GM18861 (cell line): ENCODE data around the gene PRPF6.
A peak's percentile ranks its signal among the peaks of the same experiment; 100 is the strongest.

Source experiments
- ATAC-seq: cut with Tn5 transposase; IDR thresholded peaks from one replicate; pipeline ENCODE4 v1.9.1; 2021; ENCODE audit not compliant: unreplicated experiment

The PRPF6 gene, protein sequence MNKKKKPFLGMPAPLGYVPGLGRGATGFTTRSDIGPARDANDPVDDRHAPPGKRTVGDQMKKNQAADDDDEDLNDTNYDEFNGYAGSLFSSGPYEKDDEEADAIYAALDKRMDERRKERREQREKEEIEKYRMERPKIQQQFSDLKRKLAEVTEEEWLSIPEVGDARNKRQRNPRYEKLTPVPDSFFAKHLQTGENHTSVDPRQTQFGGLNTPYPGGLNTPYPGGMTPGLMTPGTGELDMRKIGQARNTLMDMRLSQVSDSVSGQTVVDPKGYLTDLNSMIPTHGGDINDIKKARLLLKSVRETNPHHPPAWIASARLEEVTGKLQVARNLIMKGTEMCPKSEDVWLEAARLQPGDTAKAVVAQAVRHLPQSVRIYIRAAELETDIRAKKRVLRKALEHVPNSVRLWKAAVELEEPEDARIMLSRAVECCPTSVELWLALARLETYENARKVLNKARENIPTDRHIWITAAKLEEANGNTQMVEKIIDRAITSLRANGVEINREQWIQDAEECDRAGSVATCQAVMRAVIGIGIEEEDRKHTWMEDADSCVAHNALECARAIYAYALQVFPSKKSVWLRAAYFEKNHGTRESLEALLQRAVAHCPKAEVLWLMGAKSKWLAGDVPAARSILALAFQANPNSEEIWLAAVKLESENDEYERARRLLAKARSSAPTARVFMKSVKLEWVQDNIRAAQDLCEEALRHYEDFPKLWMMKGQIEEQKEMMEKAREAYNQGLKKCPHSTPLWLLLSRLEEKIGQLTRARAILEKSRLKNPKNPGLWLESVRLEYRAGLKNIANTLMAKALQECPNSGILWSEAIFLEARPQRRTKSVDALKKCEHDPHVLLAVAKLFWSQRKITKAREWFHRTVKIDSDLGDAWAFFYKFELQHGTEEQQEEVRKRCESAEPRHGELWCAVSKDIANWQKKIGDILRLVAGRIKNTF

DNA sequence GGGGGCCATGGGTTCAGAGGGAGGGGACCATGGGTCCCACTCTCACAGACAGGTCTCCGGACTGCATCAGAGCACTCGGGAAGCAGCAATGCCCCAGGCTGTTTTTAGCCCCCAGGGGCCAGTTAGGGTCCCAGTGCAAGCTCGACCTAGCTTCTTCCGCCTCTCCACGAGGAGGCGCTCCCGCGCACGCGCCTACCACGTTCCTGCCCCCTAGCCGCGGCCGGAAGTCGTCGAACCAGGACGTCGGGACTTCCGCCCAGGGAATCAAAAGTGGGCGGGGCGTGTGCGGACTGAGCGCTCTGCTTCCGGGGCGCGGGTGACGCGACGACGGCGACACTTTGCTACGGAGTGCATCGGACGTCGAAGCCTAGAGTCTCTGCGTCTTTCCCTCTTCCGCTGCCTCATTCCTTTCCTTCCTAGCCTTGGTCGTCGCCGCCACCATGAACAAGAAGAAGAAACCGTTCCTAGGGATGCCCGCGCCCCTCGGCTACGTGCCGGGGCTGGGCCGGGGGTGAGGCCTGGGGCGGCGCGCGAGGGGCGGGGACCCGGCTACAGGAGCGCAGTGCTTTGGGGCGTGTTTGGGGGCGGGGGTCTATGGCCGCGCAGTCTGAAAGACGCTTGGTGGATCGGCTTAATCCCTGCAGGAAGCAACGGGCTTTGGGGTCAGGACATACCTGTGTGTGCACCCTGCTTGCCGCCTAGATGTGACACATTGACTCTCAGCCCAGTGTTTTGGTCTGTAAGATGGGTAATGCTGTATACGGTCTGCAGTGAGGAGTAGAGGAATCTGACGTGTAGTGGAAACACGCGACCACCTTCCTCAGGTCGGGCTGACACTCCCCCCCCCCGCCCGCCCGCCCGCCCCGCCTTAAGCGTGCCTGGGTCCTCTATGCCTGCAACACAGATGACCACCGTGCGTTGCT lies at the start of gene PRPF6:
TSS of gene PRPF6 (plus strand) at position 327 of the 923 bp plus-strand sequence. CDS start at position 441, 114 bp downstream.
- ATAC-seq, result peak; percentile 49

DNA sequence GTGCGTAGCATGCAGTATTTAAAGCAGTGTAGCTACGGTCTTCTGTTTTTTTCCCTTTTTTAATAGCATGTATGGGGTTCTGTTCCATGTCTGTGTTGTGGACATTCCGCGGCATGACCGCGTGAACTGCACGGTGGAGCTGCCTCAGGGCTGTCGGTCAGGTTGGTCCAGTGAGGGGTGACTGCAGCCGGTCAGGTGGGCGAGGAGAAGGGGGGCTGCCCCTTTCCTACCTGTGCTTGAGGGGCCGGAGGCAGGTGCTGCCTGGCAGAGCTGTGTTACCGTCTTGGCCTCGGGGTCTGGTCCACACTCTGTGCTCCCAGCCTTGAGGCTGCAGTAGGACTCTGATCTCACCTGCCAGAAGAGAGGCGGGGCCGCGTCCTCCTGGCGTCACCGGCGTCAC lies 49.2 kb upstream of the PRPF6 start:
- ATAC-seq, result no peak

DNA sequence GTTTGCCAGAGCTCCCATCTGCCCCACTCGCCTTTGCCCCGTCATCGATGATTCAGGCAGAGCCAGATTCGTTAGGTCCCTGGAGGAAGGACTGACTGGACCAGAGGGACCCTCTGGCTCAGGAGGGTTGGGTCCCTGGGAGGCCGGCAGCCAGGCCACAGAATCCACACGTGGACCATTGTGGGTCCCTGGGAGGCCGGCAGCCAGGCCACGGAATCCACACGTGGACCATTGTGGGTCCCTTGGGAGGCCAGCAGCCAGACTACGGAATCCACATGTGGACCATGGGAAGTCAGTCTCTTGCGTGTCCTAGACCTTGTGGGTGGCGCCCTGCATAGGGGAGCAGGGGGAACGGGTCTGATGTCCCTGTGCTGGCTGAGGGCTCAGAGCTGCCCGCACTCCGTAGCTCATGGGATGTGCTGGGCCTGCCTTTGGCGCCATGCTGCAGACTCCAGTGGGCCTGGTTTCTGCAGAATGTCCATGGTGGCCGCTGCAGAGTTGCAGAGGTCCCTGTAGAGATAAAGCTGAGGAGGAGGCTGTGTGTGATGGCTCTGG lies 48.2 kb upstream of the PRPF6 start:
- ATAC-seq, result no peak

DNA sequence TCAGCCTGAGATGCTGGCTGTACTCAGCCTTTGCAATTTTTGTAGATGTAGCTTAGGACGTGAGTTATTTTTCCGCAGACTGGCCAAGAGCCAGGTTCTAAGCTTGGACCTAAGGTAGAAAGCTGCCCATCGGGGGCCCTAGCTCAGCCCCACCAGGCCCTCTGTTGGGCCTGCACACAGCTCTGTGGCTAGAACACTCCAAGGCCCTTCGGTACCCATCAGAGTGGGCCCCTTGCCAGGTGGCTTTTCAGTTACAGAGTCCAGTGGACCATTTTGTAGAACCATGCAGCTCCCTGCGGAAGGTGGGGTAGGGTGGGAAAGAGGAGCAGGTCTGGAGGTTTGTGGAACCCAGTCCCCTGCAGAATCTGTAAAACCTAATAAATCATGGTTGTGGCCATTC lies 47.3 kb upstream of the PRPF6 start:
- ATAC-seq, result no peak

DNA sequence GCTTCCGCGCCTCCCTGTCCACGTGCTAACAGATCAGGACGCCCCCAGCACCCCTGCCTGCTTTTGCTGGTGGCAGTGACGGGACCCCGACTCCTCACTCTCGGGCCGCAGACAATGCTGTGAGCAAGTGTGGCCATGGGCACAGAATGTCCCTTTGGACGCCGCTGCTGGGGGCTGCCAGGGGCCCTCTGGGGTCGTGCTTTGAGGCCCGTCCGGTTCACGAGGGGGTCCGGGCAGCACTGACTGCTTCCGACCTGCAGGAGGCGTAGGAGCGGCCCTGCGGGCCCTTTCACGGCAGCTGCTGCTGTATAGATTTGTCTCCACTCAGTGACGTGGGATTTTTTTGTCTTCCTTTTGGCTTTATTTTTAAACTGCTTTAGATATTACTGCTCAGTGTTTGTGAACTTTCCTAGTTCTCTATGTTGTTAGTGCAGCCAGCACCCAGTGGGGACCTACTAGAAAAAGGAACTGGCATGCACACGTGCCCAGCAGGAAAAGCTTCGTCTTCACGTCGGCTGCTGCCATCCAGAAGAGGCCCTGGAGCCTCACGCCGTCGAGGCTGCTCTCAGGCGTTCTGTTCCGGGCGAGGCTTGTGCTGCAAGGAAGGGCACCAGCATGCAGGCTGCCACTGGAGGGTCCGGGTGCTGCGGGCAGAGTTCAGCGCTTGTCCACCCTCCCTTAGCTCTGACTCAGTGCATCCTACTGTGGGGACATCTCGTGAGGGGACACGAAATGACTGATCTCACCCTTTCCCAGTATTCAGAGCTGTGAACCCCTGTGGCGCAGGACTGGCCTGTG lies 46.5 kb upstream of the PRPF6 start:
- no peak for ATAC-seq

DNA sequence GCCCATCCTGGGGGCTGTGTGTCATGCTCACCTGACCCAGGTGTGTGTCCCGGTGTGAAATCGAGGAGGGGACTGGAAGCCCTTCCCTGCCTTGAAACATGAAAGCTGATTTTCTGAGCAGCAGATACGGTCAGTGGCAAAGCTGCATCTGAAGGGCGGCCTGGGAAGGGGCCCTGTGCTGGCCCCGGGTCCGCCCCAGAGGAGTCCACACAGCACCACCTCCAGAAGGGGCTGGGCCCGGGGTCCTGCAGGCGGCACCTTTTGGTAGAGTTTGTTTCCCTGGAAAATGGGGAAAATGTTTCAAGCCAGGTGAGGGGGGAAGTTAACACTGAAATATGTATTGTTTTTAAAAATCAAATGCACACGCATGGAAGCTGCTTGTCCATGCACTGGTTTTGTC lies 45.5 kb upstream of the PRPF6 start:
- ATAC-seq, result no peak

DNA sequence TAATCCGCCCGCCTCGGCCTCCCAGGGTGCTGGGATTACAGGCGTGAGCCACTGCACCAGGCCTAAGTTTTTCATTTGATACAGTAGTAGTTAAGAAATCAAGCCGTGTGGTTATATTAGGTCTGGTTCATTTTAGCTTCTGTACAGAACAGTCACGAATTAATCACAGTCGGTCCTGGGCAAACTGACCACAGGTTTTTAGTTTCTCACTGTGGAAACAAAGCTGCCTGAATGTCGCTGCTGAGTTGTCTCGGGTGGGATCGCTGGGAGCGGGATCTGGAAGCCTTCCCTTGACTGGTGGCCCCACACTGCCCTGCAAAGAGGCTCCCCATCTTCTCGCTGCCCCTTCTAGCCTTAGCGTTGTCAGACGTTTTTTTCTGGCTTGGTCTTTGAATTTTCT lies 43.3 kb upstream of the PRPF6 start:
- ATAC-seq, result no peak

DNA sequence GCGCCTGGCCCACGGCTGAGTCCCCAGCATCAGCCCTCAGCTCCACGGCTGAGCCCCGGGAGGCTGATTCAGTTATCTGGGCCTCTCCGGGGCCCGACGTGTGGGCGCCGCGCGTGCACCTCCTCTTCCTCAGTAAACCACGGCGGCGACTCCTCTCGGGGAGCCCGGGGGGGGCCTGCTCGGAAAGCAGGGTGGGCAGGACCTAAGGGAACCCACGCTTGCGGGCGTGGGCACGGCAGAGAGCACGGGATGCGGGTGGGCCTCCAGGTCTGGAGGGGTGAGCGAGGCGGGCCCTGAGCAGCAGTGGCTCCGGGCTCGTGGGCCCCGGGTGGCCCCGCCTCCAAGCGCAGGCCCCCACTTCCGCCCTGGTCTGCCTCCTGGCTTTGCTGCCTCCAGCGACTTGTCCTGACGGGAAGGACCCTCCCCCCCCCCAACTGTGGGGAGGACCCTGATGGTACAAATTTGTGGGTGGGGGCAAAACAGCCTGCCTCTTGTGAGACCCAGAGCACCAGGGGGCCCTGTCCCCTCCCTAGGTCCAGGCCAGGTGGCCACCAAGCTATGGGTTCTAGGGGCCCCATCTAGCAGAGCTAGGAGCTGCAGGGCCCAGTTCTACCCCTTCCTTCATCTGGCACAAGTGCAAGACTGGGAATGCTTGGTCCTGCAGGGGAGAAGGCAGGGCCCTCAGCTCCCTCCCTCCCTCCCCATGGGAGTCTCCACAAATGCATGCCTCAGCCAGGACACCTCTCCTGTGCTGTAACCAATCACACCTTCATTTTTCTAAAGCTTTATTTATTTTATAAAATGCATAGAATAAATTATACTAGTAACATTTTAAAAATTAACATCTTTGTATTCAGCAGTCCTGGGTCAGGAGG lies 41.6 kb upstream of the PRPF6 start:
- ATAC-seq, result no peak

DNA sequence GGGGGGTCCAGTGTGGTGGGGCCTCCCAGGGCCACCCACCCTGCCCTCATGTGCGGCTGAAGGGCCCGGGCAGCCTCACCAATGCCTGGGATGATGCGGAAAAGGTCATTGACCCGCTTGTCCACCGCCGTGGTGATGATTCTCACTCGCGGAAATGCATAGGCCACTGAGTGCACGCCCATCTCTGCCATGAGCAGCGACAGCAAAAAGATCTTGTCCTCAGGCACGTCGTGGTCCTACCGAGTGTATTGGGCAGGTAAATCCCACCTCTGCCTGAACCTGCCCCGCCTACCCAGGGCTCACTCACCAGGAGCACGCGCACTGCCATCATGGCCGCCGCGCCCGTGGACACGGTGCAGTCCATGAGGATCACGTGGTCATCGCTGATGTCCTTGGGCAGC lies 40.9 kb upstream of the PRPF6 start:
- ATAC-seq, result no peak

DNA sequence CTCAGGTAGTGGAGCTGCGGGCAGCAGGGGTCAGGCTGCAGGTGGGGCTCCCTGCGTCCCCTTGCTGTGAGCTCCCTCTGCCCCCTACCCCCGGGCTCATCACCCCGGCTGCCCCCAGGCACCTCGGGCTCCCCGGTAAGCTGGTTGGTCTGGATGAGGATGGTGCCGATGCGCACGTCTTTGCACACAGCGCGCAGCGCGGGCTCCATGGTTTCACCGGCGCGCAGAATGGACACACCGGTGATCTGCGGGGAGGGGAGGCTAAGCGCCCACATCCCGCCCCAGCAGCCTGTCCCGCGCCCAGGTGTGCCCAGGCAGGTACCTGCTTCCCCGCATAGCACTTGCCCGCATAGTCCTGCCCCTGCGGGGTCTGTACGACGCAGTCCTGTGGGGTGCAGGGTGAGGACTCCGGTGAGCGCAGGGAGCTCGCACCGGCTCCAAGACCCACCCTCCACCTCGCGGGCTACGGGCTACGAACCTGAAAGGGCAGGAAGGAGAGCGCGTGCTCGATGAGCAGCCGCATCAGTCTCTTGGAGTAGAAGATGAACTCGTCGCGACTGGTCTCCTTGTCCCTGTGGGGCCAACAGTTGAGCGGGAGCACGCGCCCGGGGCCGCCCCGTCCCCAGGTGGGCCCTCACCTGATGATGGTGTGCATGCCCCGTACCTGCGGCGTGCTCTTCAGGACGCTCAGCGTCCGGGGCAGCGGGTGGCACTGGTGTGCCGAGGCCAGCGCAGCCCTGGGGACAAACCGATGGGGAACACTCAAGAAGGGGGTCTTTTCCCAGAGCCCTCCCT lies 40.3 kb upstream of the PRPF6 start:
- ATAC-seq, result no peak

DNA sequence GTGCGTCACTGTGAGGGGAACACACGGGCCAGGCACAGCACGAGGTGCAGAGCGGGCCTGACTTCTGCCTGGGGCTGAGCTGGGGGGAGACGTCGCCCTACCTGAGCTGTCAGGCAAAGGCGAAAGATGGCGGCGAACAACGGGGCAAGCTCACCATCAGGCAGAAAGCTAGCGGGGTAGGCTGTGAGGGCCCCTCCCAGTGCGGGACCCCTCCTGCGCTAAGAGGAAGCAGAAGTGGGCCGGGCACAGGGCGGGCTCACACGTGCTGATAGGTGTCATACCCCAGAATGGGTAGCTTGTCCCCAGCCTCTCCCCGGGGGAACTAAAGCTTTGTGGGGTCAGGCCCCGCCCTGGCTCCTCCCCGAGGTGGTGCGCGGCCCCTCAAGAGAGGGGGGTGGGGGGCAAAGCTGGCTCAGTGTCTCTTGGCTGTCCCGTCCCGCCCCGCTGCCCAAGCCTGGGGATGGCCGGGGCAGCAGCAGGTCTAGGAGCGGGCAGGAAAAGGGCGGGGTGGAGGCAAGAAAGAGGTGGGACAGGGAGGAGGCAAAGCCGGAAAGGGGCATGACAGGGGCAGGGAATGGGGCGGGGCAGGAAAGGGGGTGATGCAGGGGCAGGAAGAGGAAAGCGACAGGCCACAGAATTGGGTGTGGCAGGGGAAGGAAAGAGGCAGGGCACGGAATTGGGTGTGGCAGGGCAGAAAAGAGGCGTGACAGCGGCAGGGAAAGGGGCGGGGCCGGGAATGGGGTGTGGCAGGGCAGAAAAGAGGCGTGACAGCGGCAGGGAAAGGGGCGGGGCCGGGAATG lies 39.5 kb upstream of the PRPF6 start:
- ATAC-seq, result no peak

DNA sequence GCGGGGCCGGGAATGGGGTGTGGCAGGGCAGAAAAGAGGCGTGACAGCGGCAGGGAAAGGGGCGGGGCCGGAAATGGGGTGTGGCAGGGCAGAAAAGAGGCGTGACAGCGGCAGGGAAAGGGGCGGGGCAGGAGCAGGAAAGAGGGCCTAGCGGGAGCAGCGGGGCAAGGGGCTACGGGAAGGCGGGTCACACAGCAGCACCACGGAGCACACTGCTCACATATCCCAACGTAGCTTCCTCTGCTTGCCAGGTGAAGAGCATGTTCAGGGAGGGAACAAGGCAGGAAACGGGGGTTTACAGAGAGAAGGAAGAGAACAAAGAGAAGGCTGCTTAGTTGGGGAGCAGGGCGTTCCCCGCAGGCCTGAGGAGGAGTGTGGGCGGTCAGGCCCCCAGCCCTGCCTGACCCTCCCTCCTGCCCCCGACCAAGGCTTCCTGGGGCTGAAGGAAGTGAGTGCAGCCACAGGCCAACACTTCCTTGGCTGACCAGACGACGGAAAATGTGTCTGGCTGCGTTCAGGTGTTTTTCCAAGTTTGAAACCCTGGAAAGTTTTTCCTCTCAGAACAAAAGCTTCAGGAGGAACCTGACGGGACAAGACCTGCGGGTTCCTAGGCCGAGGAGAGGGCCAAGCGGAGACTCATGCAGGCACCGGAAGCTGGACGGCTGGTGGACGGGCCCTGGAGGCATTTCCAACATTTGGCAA lies 38.5 kb upstream of the PRPF6 start:
- no peak for ATAC-seq

DNA sequence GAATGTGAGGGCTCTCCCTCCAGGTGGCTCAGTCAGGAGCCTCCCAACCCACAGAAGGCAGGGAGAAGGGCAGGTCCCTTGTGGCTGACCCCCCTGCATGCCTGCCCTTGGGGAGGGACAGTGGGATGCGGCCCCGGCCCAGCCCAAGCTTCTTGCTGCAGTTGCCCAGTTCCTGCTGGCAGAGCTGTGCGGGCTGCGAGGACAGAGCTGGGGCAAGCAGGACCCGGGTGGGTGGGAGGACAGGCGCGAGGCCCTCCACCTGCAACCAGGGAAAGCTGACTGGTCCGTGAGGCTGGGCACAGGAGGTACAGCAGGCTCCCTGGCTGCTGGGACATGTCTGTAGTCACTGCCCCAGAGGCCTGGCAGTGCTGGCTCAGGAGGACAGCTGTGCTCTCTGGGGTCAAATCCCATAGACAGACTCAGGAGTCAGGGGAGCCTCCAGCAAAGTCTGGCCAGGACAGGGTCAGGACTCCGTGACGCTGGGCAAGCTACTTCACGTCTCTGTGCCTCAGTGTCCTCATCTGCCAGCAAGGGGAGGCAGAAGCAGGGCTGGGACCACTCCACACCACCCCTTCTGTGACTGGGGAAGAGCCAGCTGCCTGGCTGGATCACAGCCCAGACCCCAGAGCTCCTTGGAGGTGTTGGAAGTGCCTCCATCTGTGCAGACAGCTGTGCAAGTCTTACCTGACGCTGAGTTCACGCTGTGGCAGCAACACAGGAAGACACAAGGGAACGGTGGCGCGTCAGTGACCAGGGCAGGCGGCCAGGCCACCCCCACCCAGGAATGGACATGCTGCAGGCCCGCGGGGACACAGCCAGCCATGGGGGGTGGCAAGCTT lies 37.7 kb upstream of the PRPF6 start:
- no peak for ATAC-seq

DNA sequence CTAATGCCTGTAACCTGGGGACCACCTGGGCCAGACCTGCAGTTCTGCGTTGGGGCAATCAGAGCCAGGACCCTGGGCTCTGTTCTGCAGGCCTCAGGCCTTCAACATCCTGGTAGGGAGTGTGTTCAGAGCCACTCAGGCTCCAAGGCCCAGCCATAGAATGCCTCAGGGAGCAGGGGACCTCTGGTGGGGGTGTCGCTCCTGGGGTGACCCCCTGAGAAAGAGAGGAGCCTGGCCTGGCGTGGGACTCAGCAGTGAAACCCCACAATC lies 37.2 kb upstream of the PRPF6 start:
- ATAC-seq, result no peak

DNA sequence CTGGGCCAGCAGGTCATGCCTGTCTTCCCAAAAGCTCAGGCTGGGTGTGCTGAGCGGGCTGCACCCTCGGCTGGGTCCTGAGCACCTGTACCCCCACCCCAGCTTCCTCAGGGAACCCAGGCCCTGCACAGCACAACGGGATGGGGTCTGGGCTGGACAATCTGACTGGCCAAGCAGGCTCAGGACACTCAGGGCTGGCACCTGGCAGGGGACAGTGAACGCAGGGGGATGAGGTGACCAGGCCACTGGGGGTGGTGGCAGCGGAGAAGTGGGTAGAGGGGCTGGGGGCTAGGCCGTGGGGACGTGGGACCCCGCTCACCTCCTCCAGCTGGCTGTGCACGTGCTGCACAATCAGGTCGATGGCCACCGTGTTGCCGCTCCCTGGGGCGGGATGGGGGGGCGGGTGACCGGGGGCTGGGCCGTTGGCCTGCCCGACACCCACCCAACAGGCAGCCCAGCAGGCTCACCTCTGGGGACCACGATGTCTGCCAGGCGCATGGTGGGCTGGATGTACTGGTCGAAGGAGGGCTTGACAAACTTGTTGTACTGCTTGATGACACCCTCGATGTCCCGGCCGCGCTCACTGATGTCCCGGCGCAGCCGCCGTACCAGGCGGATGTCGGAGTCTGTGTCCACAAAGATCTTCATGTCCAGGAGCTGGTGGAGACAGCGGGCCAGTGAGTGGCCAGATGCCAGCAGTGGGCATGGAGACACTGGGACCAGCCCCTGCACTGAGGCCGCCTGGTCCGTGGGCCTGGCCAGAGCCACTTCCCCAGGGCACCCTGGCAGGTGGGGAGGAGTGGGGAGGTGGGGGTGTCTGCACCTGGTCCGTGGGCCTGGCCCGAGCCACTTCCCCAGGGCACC lies 36.6 kb upstream of the PRPF6 start:
- no peak for ATAC-seq
